GM13977 (cell line): ENCODE data around the gene PUS3.

Source experiments
- DNase-seq: peaks from one replicate; pipeline ENCODE4 v3.0.0; 2012; ENCODE audit warnings: low spot score
- CTCF ChIP-seq: IDR thresholded peaks from 2 replicates; pipeline ENCODE4 v1.5.1; 2012; ENCODE audit warnings: mild to moderate bottlenecking, control low read depth; ENCODE audit not compliant: insufficient read depth; ENCODE audit errors: extremely low read depth, missing control alignments
- in situ Hi-C: fragments of 300-500 bp; cut with MboI; formaldehyde crosslinking; loops from one replicate; pipeline ENCODE4 v1.12.0; 2022; ENCODE audit warnings: low sequenced_read_pairs, low pct_unique_long_range_greater_than_20kb, mixed read lengths, inconsistent platforms; ENCODE audit not compliant: unreplicated experiment

The PUS3 gene

DNA sequence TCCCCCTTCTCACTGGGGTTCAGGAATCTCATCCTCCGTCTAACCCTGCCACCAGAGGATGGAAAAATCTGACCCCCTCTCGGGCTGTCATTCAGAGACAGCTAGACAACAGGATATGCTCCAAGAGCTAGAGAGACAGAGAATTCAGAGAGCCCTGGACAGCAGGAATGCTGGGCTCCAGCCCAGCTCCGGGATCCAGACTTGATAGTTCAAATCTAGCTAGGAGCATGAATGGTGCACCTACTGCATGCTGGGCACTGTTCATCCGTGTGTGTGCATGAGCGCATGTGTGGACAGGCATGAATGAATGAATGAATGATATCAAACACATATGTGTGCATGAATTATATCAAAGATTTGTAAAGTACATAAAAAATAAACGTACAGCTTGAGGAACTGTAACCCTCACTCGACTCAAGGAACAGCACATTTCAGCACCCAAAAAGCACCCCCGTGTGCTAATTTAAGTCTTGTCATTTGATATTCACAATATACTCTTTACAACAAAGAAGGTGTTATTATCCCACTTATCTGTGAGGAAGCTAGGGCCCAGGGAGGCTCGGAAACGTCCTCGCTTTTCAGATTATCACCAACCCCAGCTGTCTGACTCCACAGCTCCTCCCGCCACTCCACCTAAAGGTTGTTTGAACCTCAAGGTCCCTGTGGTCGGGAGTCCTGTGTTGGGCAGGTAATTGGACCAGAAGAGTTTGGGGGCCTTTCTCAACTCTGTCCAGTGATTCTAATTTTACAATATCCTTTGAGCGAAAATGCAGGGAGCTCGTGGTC, 42.2 kb upstream of the PUS3 start:
- no peak for DNase-seq
- in situ Hi-C loops: no loop called here
- no peak for TF ChIP-seq CTCF

DNA sequence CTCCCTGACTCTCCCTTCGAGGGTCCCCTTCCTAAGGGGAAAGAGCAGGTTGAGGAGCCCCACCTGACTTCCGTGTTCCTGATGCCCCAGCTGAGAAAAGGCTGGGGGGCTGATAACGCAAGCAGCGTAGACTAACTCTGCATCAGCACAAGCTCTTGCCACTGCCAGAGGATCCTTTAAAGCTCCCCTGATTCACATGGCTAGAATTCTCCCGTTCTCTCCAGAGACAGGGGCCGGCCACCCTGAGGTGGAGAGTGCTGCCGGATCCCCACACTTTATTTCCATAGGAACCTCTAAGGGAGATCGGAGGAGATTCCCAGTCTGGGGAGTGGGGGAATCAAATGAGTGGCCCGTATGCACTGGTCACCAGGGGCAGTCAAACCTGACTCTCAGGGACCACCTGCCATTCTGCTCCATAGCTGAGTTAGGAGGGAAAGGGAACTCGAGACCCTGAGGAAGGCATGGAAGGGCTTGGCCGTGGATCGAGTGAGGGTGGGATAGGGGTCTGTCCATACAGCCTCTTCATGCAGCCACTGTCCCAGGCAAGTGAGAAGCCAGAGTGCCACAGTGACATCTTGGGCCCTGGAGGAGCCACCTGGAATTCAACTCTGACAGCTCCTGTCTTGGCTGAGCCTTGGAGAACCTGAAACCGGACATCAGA, 41.5 kb upstream of the PUS3 start:
- DNase-seq: no peak
- TF ChIP-seq CTCF: no peak
- in situ Hi-C loops: no loop called here

DNA sequence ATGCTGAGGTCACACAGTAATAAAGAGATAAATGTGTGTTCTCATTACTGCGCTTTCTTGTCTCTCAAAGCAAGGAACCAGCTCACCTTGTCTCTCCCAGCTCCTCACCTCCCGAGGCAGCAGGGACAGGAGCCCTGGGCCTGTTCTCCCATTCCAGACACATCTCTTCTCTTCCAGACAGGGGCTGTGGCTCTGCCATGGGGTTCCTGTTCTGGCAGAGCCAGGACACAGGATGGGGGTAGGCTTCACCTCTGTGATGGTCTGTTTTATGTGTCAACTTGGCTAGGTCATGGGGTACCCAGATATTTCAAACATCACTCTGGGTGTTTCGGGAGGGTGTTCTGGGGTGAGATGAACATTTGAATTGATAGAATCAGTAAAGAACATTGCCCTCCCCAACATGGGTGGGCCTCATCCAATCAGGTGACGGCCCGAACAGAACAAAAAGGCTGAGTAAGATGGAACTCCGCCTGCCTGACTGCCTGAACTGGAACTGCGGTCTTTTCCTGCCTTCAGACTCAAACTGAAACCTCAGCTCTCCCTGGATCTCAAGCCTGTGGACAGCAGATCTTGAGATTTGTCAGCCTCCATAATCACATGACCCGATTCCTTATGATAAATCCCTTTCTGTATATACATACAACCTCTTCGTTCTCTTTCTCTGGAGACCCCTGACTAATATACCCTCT, 40.8 kb upstream of the PUS3 start:
- in situ Hi-C loops: no loop called here
- no peak for DNase-seq
- no peak for TF ChIP-seq CTCF

GRCh38 chr11:125942771-125943428, 39.9 kb upstream of the PUS3 start:
- DNase-seq: no peak
- no peak for TF ChIP-seq CTCF
- in situ Hi-C loops: no loop called here

DNA sequence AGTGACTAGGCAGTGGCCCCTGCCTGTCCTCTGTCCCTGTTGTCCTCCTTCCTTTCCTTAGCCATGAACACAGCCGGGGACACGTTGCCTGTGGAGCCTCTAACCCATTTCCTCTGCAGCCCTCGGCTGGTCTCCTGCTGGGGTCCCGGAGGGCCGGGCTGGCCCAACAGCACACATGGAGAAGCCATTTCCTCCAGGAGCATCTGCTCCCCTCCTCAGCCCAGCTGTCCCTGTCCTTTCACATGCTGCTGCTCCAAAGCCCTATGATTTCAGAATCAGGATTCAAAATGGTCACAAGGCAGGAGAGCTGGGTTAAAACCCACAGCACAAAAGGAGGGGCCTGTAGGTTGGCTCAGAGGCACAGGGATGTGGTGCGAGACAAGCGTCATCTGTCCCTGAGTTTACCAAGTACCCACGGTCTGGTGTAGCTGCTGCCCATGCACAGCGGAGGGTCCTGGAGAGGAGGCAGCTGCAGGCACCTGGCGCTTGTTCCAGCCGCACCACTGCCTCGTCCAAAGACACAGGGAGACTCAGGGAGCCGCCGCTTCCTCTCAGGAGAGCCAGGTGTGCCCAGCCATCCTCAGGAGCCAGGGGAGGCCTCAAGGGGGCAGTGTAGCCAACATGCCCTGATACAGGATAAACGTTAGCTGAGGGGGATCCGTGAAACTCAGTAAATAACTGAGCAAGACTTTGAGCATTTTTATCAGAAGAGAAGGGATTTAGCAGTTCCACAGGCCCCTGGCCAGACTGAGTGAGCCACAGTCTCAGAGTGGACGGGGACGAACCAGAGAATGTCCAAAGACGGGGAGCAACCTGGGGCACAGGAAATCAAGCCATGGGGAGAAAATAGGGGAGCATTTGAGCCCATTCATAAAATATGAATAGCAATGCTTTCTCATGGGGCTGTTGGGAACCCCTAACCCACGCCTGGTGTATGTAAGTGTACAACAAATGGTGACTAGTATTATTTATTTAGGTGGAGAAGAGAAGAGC, 38.9 kb upstream of the PUS3 start:
- peak; percentile 80 for TF ChIP-seq CTCF
- DNase-seq: peak; percentile 75
- in situ Hi-C loops: no loop called here
